Skeletal muscle satellite cell (primary cell): ENCODE results near the gene MYBBP1A.

Experiments
- H3K27me3 ChIP-seq: 2 replicates; pipeline ENCODE4 v1.7.0; 2013; ENCODE audit warnings: low read length; ENCODE audit not compliant: control insufficient read depth, insufficient read depth
- H3K36me3 ChIP-seq: 2 replicates; pipeline ENCODE4 v1.7.0; 2013; ENCODE audit warnings: mild to moderate bottlenecking, control low read depth, low read length; ENCODE audit not compliant: insufficient read depth
- H3K4me1 ChIP-seq: 2 replicates; pipeline ENCODE4 v1.7.0; 2013; ENCODE audit warnings: low read length; ENCODE audit not compliant: control insufficient read depth, insufficient read depth
- H3K4me2 ChIP-seq: 2 replicates; pipeline ENCODE4 v1.7.0; 2013; ENCODE audit warnings: mild to moderate bottlenecking, low read length
- H3K4me3 ChIP-seq: 2 replicates; pipeline ENCODE4 v1.7.0; 2013; ENCODE audit warnings: low read length
- H3K9ac ChIP-seq: 2 replicates; pipeline ENCODE4 v1.7.0; 2013; ENCODE audit warnings: mild to moderate bottlenecking, low read depth, low read length, moderate library complexity
- H3K9me3 ChIP-seq: replicated peaks from 2 replicates; pipeline ENCODE4 v1.7.0; 2013; ENCODE audit warnings: mild to moderate bottlenecking, control low read depth, low read length

The MYBBP1A gene

DNA sequence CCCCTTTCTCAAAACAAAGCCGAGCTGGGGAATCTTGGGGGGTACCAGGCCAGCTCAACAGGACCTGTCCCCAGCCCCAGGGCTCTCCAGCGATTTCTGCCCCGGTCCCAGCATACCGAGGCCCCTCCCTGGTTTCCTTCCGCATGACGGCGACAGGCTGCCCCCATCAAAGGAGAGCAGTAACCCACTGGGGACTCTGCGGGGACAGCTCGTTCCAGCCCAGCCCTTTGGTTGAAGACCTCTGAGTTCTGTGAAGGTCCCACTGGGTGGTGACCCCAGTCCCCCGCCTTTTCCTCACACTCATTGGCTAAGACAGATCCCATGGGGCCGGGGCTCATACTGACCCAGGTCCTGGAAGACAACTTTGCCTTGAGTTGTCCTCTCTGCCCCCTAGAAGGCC is 33.2 kb upstream of the MYBBP1A start:
- H3K9ac ChIP-seq = no peak overlapping the region
- no peaks in the 10 kb centered on the region for H3K4me1 ChIP-seq
- no peaks in the 10 kb centered on the region for H3K9me3 ChIP-seq
- H3K27me3 ChIP-seq = peaks cover 79% of the 10 kb centered on the region
- H3K36me3 ChIP-seq = no peaks in the 10 kb centered on the region
- H3K4me3 ChIP-seq = no peak overlapping the region
- H3K4me2 ChIP-seq = no peak overlapping the region

DNA sequence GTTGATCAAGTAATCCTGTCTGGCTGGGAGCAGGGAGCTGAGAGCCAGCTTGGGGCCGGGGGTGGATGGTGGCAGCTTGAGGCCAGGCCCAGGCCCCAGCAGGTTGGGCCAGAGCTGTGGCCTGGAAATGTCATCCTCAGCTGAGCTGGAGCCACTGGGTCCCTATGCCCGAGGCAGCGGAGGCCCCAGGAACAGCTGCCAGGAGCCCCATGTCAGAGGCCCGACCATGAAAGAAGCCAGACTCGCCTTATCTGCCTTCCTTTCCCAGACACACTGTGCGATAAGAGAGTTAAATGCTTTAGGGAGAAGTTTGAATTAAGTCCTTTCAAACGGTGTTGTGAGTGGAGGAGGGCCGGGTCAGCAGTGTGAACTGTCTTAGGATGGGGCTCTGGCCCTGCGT is 32.6 kb upstream of the MYBBP1A start:
- no peaks in the 10 kb centered on the region for H3K36me3 ChIP-seq
- H3K27me3 ChIP-seq = peaks cover 82% of the 10 kb centered on the region
- no peak overlapping the region for H3K4me3 ChIP-seq
- H3K9me3 ChIP-seq = no peaks in the 10 kb centered on the region
- no peaks in the 10 kb centered on the region for H3K4me1 ChIP-seq
- H3K4me2 ChIP-seq = no peak overlapping the region
- H3K9ac ChIP-seq = no peak overlapping the region

DNA sequence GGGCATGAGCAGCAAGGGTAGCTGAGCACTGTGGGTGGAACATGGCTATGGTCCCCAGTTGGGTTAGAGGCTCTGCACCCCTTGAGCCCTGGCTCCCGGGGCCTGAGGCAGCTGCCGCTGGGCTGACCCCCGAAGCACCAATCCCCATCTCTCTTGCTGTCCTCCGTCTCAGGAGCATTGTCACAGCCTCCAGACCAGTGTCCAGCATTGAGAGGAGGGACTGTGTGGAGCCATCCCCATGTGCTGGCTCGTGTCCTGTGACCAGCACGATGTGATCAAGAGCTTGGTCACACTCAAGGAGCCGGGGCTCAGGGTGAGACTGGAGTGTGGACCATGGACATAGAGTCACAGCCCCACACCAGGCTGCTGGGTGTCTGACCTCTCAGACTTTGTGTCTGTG is 32.0 kb upstream of the MYBBP1A start:
- Histone ChIP-seq H3K9ac (no peak overlapping the region), H3K4me2 (no peak overlapping the region), H3K36me3 (no peaks in the 10 kb centered on the region), H3K27me3 (peaks cover 82% of the 10 kb centered on the region), H3K9me3 (no peaks in the 10 kb centered on the region), H3K4me1 (no peaks in the 10 kb centered on the region), H3K4me3 (no peak overlapping the region)

DNA sequence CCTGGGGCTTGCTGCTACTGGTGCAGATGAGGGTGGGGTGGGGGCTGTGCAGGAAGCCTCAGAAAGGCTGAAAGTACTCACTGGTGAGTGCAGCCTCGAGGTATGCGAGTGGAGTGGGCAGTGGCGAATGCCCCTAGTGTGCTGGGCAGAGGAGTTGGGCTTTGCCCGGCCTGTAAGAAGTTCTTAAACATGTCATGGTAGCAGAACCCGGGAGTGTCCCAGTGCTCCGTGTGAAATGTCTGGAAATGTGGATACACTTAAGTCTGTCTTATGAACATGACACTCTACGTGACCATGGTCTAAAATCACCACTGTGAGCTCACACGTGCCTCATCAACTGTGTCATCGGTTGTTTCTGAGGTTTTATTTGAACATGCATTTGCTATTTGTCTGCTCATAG is 30.9 kb upstream of the MYBBP1A start:
- Histone ChIP-seq H3K9me3 (no peaks in the 10 kb centered on the region), H3K36me3 (no peaks in the 10 kb centered on the region), H3K9ac (no peak overlapping the region), H3K4me1 (no peaks in the 10 kb centered on the region), H3K4me3 (no peak overlapping the region), H3K27me3 (peaks cover 84% of the 10 kb centered on the region), H3K4me2 (no peak overlapping the region)

DNA sequence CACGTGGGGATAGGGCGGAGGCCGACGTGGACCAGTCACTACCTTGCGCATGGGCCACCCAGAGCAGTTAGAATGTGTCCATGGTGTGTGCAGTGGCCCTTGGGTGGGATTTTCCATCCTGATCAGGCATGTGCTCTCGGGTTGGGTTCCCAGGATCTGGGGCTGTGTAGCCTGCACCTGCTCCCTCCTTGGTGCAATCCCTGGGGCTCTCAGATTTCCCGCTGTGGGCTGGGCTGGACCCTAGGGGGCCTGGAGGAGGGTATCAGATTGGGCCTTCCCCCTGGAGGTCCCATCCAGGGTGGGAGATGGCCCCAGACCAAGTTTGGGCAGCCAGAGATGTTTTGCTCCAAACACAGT is 30.4 kb upstream of the MYBBP1A start:
- Histone ChIP-seq H3K4me3 (no peak overlapping the region), H3K9me3 (no peaks in the 10 kb centered on the region), H3K36me3 (no peaks in the 10 kb centered on the region), H3K4me2 (no peak overlapping the region), H3K27me3 (peaks cover 82% of the 10 kb centered on the region), H3K4me1 (no peaks in the 10 kb centered on the region), H3K9ac (no peak overlapping the region)

DNA sequence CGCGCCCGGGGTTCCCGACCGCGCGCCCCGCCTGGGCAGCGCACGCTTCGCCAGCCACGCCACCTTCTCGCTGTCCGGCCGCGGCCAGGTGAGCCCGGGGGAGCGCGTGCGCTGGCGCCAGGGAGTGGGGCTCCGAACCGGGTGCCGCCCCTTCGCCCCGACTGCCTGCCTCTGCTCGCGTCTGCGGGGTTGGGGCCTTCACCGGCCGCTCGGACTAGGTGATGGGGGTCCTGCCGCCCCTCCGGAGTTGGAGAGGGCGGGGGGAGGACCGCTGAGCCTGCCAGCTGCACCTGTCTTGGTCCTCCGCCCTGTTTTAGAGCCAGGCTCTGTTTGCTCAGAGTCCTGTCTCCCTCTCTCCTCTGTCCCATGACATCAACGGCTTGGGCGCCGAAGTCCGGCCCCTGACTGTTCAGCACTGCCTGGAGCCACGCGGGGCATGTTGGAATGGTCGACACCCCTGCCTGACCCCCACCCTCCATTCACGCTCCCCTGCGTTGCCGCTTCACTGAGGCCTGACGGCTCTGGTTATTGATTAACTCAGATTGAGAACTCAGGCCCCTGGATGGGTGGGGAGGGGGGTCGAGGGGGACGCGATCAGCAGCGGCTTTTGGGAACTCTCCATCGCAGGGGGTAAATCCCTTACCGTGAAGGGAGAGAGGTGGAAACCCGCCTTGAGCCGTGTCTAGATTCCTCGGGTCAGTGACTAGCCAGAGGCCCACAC is 29.9 kb upstream of the MYBBP1A start:
- Histone ChIP-seq H3K27me3 (peaks cover 82% of the 10 kb centered on the region), H3K9ac (no peak overlapping the region), H3K9me3 (no peaks in the 10 kb centered on the region), H3K36me3 (no peaks in the 10 kb centered on the region), H3K4me3 (no peak overlapping the region), H3K4me2 (no peak overlapping the region), H3K4me1 (no peaks in the 10 kb centered on the region)

DNA sequence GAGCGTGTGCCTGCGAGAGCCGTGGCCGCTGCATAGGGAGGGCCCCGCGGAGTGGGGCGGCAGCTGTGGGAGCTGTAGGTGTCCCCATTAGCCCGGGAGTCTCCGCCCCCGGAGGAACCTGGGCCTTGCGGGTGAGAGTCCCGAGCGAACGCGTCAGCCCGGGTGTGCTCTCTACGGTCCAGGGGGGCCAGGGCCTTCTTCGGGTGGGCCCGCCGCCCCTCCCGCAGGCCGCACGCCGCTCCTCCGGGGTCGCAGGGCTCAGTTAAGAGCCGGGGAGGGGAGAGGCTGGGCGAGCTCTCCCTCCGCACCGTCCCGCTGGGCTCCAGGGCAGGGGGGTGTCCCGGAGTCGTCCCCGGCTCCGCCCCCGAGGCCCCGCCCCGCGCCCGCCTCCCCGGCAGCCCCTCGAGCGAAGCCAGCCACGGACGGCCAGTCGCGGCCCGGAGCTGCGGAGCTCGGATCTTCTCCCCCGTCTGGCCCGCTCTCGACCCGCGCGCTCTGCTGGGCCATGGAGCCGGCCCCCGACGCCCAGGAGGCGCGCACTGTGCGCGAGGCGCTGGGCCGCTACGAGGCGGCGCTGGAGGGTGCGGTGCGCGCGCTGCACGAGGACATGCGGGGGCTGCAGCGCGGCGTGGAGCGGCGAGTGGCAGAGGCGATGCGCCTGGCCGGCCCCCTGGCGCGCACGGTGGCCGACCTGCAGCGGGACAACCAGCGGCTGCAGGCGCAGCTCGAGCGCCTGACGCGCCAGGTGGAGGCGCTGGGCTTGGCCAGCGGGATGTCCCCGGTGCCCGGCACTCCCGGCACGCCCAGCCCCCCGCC is 29.1 kb upstream of the MYBBP1A start, which contains the start of gene SMTNL2:
Gene SMTNL2 (plus strand): TSS at position 429 of the 816 bp plus-strand sequence. CDS start 77 bp downstream, at position 506.
- H3K9ac ChIP-seq = no peak within 1 kb of the TSS
- peaks cover 86% of the 10 kb centered on the region for H3K27me3 ChIP-seq
- H3K4me3 ChIP-seq = no peak within 1 kb of the TSS
- H3K4me1 ChIP-seq = no peaks in the 10 kb centered on the region
- H3K36me3 ChIP-seq = no peaks in the 10 kb centered on the region
- peak within 1 kb of the TSS; percentile 20 for H3K4me2 ChIP-seq
- no peaks in the 10 kb centered on the region for H3K9me3 ChIP-seq

DNA sequence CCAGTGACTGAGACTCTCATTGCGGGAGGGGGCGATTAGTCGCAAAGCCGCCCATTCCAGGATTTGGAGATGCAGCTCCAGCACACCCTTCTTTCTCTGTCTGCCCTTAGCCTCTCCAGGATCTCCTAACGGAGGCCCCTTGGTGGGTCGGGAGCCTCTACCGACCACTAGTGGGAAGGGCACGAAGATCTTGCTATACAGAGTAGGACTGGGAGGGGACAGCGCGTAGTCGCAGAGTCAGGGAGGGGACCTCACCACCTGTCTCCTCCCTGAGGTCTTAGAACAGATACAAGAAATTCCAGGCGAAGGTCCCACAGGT is 28.6 kb upstream of the MYBBP1A start:
- H3K4me1 ChIP-seq = no peaks in the 10 kb centered on the region
- no peaks in the 10 kb centered on the region for H3K9me3 ChIP-seq
- H3K36me3 ChIP-seq = no peaks in the 10 kb centered on the region
- H3K27me3 ChIP-seq = peaks cover 85% of the 10 kb centered on the region
- no peak overlapping the region for H3K9ac ChIP-seq
- H3K4me3 ChIP-seq = no peak overlapping the region
- H3K4me2 ChIP-seq = no peak overlapping the region

DNA sequence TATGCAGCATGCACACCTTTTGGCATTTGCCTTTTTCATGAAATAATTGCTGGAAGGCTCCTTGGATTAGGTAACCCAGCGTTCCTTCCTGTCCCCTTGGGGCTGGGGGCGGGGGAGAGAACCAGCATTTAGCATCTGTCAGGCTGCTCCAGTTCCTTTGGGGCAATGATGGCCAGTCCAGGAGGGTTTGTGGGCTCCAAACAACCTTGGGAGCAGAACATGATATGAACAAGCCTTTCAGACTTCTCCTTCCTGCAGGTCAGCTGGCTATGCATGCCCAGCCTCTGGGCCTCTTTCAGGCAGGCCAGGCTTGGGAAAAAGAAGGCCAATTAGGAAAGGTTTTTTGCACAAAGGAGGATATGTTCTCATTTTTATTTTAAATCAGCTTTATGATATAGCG is 28.0 kb upstream of the MYBBP1A start:
- no peak overlapping the region for H3K4me3 ChIP-seq
- no peaks in the 10 kb centered on the region for H3K9me3 ChIP-seq
- H3K4me2 ChIP-seq = no peak overlapping the region
- peaks cover 85% of the 10 kb centered on the region for H3K27me3 ChIP-seq
- no peak overlapping the region for H3K9ac ChIP-seq
- no peaks in the 10 kb centered on the region for H3K36me3 ChIP-seq
- H3K4me1 ChIP-seq = no peaks in the 10 kb centered on the region

DNA sequence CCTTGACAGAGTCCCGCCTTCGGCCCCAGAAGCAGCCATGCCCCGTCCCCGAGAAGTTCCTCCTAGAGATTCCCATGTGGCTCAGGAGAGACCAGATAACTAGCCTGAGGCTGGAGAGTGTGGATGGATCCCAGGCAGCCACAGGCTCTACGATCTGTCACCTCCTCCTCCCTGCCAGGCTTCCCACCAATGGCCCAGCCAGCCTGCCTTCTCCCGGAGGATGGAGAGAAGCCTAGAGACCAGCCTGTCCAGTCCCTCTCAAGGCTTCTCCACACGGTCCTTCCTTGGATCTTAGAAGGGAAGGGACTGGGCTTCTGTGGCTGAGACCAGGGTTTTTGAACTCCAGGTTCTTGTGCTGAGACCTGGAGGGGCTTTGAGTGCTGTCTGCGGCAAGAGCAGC is 27.5 kb upstream of the MYBBP1A start:
- Histone ChIP-seq H3K9ac (no peak overlapping the region), H3K27me3 (peaks cover 82% of the 10 kb centered on the region), H3K36me3 (no peaks in the 10 kb centered on the region), H3K9me3 (no peaks in the 10 kb centered on the region), H3K4me2 (no peak overlapping the region), H3K4me3 (no peak overlapping the region), H3K4me1 (no peaks in the 10 kb centered on the region)

DNA sequence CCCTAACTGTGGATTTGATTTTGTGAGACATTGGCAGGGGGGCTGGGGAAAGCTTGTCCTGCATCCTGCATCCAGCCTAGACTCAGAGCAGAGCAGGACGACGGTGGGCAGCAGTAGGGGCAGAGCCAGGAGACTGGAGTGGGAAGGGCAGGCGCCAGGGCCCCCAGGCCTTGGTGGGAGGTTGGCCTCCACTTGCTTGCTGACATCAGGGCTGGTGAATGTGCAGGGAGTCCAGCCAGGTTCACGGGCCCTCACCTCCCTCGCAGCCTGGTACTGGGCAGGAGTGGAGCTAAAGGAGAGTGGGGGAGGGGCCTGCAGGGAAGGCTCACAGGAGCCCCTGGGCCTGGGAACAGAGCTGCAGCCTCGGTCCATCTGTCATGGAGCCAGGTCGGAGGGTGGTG is 26.9 kb upstream of the MYBBP1A start:
- Histone ChIP-seq H3K27me3 (peaks cover 81% of the 10 kb centered on the region), H3K36me3 (no peaks in the 10 kb centered on the region), H3K4me1 (no peaks in the 10 kb centered on the region), H3K9me3 (no peaks in the 10 kb centered on the region), H3K9ac (no peak overlapping the region), H3K4me3 (no peak overlapping the region), H3K4me2 (no peak overlapping the region)

DNA sequence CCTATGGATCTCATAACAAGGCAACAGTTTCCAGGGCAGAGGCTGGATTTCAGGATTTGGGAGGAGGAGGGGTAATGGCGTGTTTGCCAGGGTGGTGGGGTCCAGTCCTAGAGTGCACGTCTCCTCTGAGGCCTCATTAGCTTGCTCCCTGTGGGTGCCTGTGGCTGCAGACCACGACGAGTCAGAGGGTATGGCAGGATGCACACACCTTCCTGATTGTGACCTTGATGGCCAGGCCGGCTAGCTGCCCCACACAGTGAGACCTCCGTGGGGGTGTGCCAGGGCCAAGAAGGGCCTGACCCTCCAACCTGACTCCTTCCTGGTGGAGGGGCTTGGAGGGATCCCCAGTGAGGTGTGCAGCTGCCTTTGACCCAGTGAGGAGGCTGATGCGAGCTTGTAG is 25.1 kb upstream of the MYBBP1A start:
- Histone ChIP-seq H3K9me3 (no peaks in the 10 kb centered on the region), H3K27me3 (peaks cover 78% of the 10 kb centered on the region), H3K4me2 (no peak overlapping the region), H3K9ac (no peak overlapping the region), H3K4me3 (no peak overlapping the region), H3K4me1 (no peaks in the 10 kb centered on the region), H3K36me3 (no peaks in the 10 kb centered on the region)
